ENCODE results near the gene KLK14. TPM values are rescaled to one million over a fixed set of nuclear protein-coding genes. Genes with fewer than 3 reads are reported as not detected.

KLK14 gene
- total and polyA plus RNA-seq, 2 of the 8 experiments (the other 6 are each of a cell fraction or from before 2014, with no cell fraction given): 0.09 to 1.2 TPM

- Histone ChIP-seq H3K4me1 (replicated peaks in 1 of 4; ENCODE audit: control insufficient read depth in 3 of 4, insufficient read depth in 4 of 4, low read length in 3 of 4) (peaks cover 0 to 6% (median under 1%) of the 10 kb centered on the region in 4 experiments; a peak in 4 of 7 replicates), H3K79me2 (ENCODE audit: control insufficient read depth in 1 of 2, insufficient read depth in 2 of 2, low read length in 2 of 2) (no peaks in the 10 kb centered on the region), H3K23me2 (ENCODE audit: low read depth, low read length) (no peaks in the 10 kb centered on the region), H3K9ac (replicated peaks in 1 of 4; ENCODE audit: extremely low read depth in 1 of 4, low read depth in 3 of 4, low read length in 3 of 4) (no peak overlapping the region), H4K91ac (replicated peaks; ENCODE audit: insufficient read length, low read length) (no peak overlapping the region), H2AFZ (ENCODE audit: low read length) (no peak overlapping the region), H2BK12ac (ENCODE audit: low read depth, low read length) (no peak overlapping the region), H4K20me1 (replicated peaks in 1 of 2; ENCODE audit: control insufficient read depth in 1 of 2, insufficient read depth in 2 of 2, low read length in 2 of 2) (no peaks in the 10 kb centered on the region), H3K56ac (replicated peaks; ENCODE audit: insufficient read length, low read depth, low read length) (no peak overlapping the region), H2BK120ac (replicated peaks; ENCODE audit: low read depth, low read length) (no peak overlapping the region), H4K8ac (ENCODE audit: extremely low read depth, insufficient read depth, low read length) (no peak overlapping the region), H3K9me3 (ENCODE audit: insufficient read depth in 2 of 2, low read depth in 1 of 2, low read length in 1 of 2) (no peaks in the 10 kb centered on the region), H2BK5ac (ENCODE audit: low read depth, low read length) (no peak overlapping the region), H3K23ac (ENCODE audit: insufficient read length) (no peak overlapping the region), H2BK15ac (ENCODE audit: low read length) (no peak overlapping the region), H3K36me3 (ENCODE audit: control insufficient read depth in 2 of 4, insufficient read depth in 4 of 4, low read length in 3 of 4) (no peaks in the 10 kb centered on the region), H3K4me3 (ENCODE audit: extremely low read depth in 1 of 4, insufficient read depth in 2 of 4, low read depth in 3 of 4, low read length in 4 of 4) (no peak overlapping the region), H3K4me2 (ENCODE audit: insufficient read depth in 1 of 2, low read depth in 2 of 2, low read length in 2 of 2) (no peak overlapping the region), H2BK20ac (ENCODE audit: low read length) (no peak overlapping the region), H4K5ac (ENCODE audit: insufficient read length, low read depth, low read length) (no peak overlapping the region), H3K14ac (ENCODE audit: insufficient read length) (no peak overlapping the region), H3K18ac (ENCODE audit: extremely low read depth, low read length) (no peak overlapping the region; the same call in 1 of the 2 replicates), H3K27ac (ENCODE audit: low read depth, low read length) (no peak overlapping the region), H2AK5ac (ENCODE audit: low read depth, low read length) (no peak overlapping the region), H3K27me3 (replicated peaks in 1 of 4; ENCODE audit: control insufficient read depth in 3 of 4, extremely low read depth in 1 of 4, insufficient read depth in 3 of 4, low read length in 3 of 4) (no peaks in the 10 kb centered on the region), H3K4ac (replicated peaks; ENCODE audit: insufficient read length, low read depth, low read length) (no peak overlapping the region), H3K79me1 (ENCODE audit: low read depth, low read length) (no peaks in the 10 kb centered on the region)
- 91% methylated on average over 8 of the region's 8 CpGs; no CpG with 5 or more reads in 1 of the 2 experiments for WGBS, 2 experiments (ENCODE audit: extremely low coverage in 1 of 2, insufficient coverage in 1 of 2, insufficient read length in 1 of 2, insufficient replicate concordance in 2 of 2, low coverage in 1 of 2, low lambda C conversion rate in 2 of 2, missing lambda C conversion rate in 1 of 2)
- POLR2A ChIA-PET (ENCODE audit: partially characterized antibody): interaction anchor here (0.6 to 1.3 kb wide), 2 partner anchors 287 to 613 kb away, joined by 3 to 5 read pairs; no protein-coding TSS in a partner anchor
- FAIRE-seq (no peak), DNase-seq (ENCODE audit: low read depth in 1 of 2, low spot score in 2 of 2) (no peak)
- CTCF ChIA-PET (ENCODE audit: partially characterized antibody): interaction anchor here (8.3 kb wide), 1 partner anchor 69 kb away, joined by 269 read pairs; the partner anchor contains the start of genes KLK10 and KLK11
- TF ChIP-seq KDM4A (IDR thresholded peaks at IDR 0.05; ENCODE audit: low read depth, low read length, severe bottlenecking): no peak
- no peak for TF ChIP-seq JUN (IDR thresholded peaks at IDR 0.05; ENCODE audit: low read depth, low read length)
- TF ChIP-seq CHD1 (IDR thresholded peaks at IDR 0.05; ENCODE audit: low read depth, low read length): no peak
- no peak for TF ChIP-seq RFX5 (IDR thresholded peaks at IDR 0.05; ENCODE audit: borderline replicate concordance, low read depth, low read length)
- TF ChIP-seq ATF2 (IDR thresholded peaks at IDR 0.05; ENCODE audit: low read length): no peak
- TF ChIP-seq GABPA (IDR thresholded peaks at IDR 0.05; ENCODE audit: borderline replicate concordance, insufficient read depth, low read length): no peak
- TF ChIP-seq CEBPB (IDR thresholded peaks at IDR 0.05; ENCODE audit: low read depth, low read length): no peak
- TF ChIP-seq EP300 (IDR thresholded peaks at IDR 0.05; ENCODE audit: borderline replicate concordance in 1 of 2, low read depth in 2 of 2, low read length in 2 of 2): no peak
- no peak for TF ChIP-seq GTF2F1 (IDR thresholded peaks at IDR 0.05; ENCODE audit: borderline replicate concordance, low read depth, low read length)
- TF ChIP-seq RXRA (IDR thresholded peaks at IDR 0.05; ENCODE audit: insufficient read depth, low read depth, low read length): no peak
- no peak for TF ChIP-seq KDM5A (IDR thresholded peaks at IDR 0.05; ENCODE audit: low read length)
- TF ChIP-seq RAD21 (IDR thresholded peaks at IDR 0.05 in 1 of 2, conservative IDR thresholded peaks at IDR 0.05 in 1 of 2; ENCODE audit: low read depth in 2 of 2, low read length in 2 of 2): no peak
These were observed 7.8 kb upstream of the KLK14 start for GRCh38 chr19:51090471-51090870.
